K562 (cell line): ENCODE results near the gene BUB3. TPM values are rescaled to one million over a fixed set of nuclear protein-coding genes. Genes with fewer than 3 reads are reported as not detected.

Experiments used
- ADNP ChIP-seq: fragments of 200-800 bp; sonication (Bioruptor generic); IDR thresholded peaks from 2 replicates; pipeline ENCODE4 v1.6.1; 2016; ENCODE audit warnings: missing genetic modification characterization, missing compliant biosample characterization
- ARID3A ChIP-seq: IDR thresholded peaks from 2 replicates; pipeline ENCODE4 v1.6.1; 2012; ENCODE audit warnings: low read depth, low read length, improper control_type of control experiment, borderline replicate concordance
- BCLAF1 ChIP-seq, 2 experiments: fragments of 450-650 bp in 1 of 2; IDR thresholded peaks; 2 replicates each; pipeline ENCODE4 v1.6.1; 2011 to 2017; ENCODE audit warnings: low read depth in 2 of 2, antibody characterized with exemption in 1 of 2, borderline replicate concordance in 1 of 2, low read length in 1 of 2, mild to moderate bottlenecking in 1 of 2, mixed read lengths in 1 of 2; ENCODE audit not compliant: control insufficient read depth in 1 of 2
- CC2D1A ChIP-seq: fragments of 450-650 bp; IDR thresholded peaks from 2 replicates; pipeline ENCODE4 v1.6.1; 2017; ENCODE audit warnings: mild to moderate bottlenecking
- E2F8 ChIP-seq: fragments of 450-650 bp; IDR thresholded peaks from 2 replicates; pipeline ENCODE4 v1.7.1; 2018; ENCODE audit warnings: mild to moderate bottlenecking, low read depth; ENCODE audit not compliant: partially characterized antibody
- ETS1 ChIP-seq: conservative IDR thresholded peaks from 2 replicates; pipeline ENCODE4 v1.6.1; 2011; ENCODE audit warnings: low read depth, mild to moderate bottlenecking, low read length; ENCODE audit not compliant: control insufficient read depth
- ETV5 ChIP-seq: sonication (generic); formaldehyde crosslinking; IDR thresholded peaks from 2 replicates; pipeline ENCODE4 v1.4.0; 2020; ENCODE audit warnings: low read depth, mild to moderate bottlenecking, missing genetic modification reagents
- JUND ChIP-seq, 2 experiments: IDR thresholded peaks; 2 replicates in 1 of 2; 3 replicates in 1 of 2; pipeline ENCODE4 v1.6.1; 2011; ENCODE audit warnings: borderline replicate concordance in 2 of 2, low read depth in 2 of 2, low read length in 2 of 2, improper control_type of control experiment in 1 of 2, missing biosample characterization in 1 of 2, missing genetic modification characterization in 1 of 2, missing genetic modification reagents in 1 of 2
- MTA2 ChIP-seq: fragments of 450-650 bp; IDR thresholded peaks from 2 replicates; pipeline ENCODE4 v1.6.1; 2016; ENCODE audit warnings: low read depth
- POLR2AphosphoS5 ChIP-seq: IDR thresholded peaks from 2 replicates; pipeline ENCODE4 v1.6.1; 2011; ENCODE audit warnings: mild to moderate bottlenecking, low read depth, low read length, moderate library complexity; ENCODE audit not compliant: control insufficient read depth, insufficient read depth
- PURB ChIP-seq: sonication (generic); formaldehyde crosslinking; IDR thresholded peaks from 2 replicates; pipeline ENCODE4 v1.9.0; 2021; ENCODE audit warnings: low read depth, mild to moderate bottlenecking, missing genetic modification reagents
- SP2 ChIP-seq: IDR thresholded peaks from 2 replicates; pipeline ENCODE4 v1.6.1; 2011; ENCODE audit warnings: mild to moderate bottlenecking, low read depth, low read length, moderate library complexity; ENCODE audit not compliant: poor library complexity, severe bottlenecking; ENCODE audit errors: extremely low read depth
- SREBF1 ChIP-seq: fragments of 150-350 bp; IDR thresholded peaks from 2 replicates; pipeline ENCODE4 v1.6.1; 2014; ENCODE audit warnings: antibody characterized with exemption, low read depth, low read length, borderline replicate concordance
- THRB ChIP-seq: fragments of 450-650 bp; formaldehyde crosslinking; conservative IDR thresholded peaks from 2 replicates; pipeline ENCODE4 v1.4.0; 2022; ENCODE audit warnings: mild to moderate bottlenecking, missing genetic modification characterization
- ZNF717 ChIP-seq: fragments of 250-450 bp; sonication (Bioruptor Pico); IDR thresholded peaks from 2 replicates; pipeline ENCODE4 v1.5.0; 2021
- polyA plus RNA-seq, 8 experiments: library from polyadenylated mRNA; depleted of rRNA in 4 of 8; stranded (reverse) in 5 of 8; unstranded in 3 of 8; fragments of >200 nt; fragmentation: Nextera tagmentation in 2 of 8; fragmentation: Illumina TruSeq in 1 of 8; extraction: Ambion mirVana in 2 of 8; extraction: Trizol in 1 of 8; gene quantifications; 2 replicates each; pipeline versions ENCODE4 v1.2.1 to v1.2.3, GENCODE V29; 2011 to 2014; ENCODE audit warnings: inconsistent platforms in 1 of 8, missing spikeins in 1 of 8
- total RNA-seq, 7 experiments: library from RNA; depleted of rRNA in 6 of 7; stranded (reverse); fragments of >200 nt in 6 of 7; fragmentation: Illumina TruSeq in 2 of 7; extraction: Trizol in 2 of 7; gene quantifications; 2 replicates each; pipeline versions ENCODE4 v1.2.1 to v1.2.3, GENCODE V29; 2011 to 2021; ENCODE audit warnings: low replicate concordance in 1 of 7

The BUB3 gene
- total and polyA plus RNA-seq, 9 of the 15 experiments (the other 6 are each of a cell fraction or from before 2014, with no cell fraction given), result 167 to 761 (median 225) TPM

- TF ChIP-seq PURB (CRISPR knock-in tag) (no peak), JUND (IDR thresholded peaks at IDR 0.05; ENCODE audit: borderline replicate concordance, low read depth, low read length) (peak; percentile 30; the same call in 1 of the 2 replicates), JUND (tag; IDR thresholded peaks at IDR 0.05; ENCODE audit: borderline replicate concordance, low read depth, low read length) (no peak; the same call in 2 of the 3 replicates), ETS1 (peak; percentile 87; the same call in 1 of the 2 replicates), ZNF717 (CRISPR knock-in tag) (no peak), BCLAF1 (IDR thresholded peaks at IDR 0.05; ENCODE audit: borderline replicate concordance in 1 of 2, control insufficient read depth in 1 of 2, low read depth in 2 of 2, low read length in 1 of 2) (no peak), MTA2 (no peak), POLR2AphosphoS5 (peak; percentile 76), CC2D1A (peak; percentile 68), SREBF1 (no peak), ETV5 (0 out of 2 replicates have a peak, but pooled peaks have one; percentile 28), ADNP (tag) (no peak), ARID3A (no peak), SP2 (peak; percentile 62), E2F8 (no peak), THRB (CRISPR knock-in tag) (0 out of 2 replicates have a peak, but pooled peaks have one; percentile 25)
Observed at GRCh38 chr10:123154092-123154710, at the start of gene BUB3 (continued).
